ENCODE data around the gene RTTN. TPM values are rescaled to one million over a fixed set of nuclear protein-coding genes. Genes with fewer than 3 reads are reported as not detected.
A peak's percentile ranks its signal among the peaks of the same experiment; 100 is the strongest.

Gene RTTN
- total and polyA plus RNA-seq, 10 of the 15 experiments (the other 5 are each of a cell fraction or from before 2014, with no cell fraction given): 9.4 to 36.6 (median 15.7) TPM

DNA sequence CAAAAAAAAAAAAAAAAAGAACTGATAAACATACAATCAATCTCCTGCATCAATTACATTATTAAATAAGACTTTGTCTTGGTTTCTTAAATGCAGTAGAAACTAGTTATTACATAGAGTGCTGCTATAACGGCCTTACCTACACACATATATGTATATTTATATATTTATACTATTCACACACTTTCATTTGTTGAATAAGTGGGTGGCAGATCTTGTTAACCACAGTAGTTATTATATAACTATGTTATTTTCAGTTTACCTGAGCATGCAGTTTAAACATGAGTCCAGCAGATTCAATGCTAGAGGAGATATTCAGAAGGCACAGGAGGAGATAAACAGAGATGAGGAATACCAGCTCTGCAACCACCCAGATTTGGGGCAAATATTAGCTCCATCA lies 176.3 kb downstream of the RTTN start (continued):
- no peak for TF ChIP-seq BCLAF1 (IDR thresholded peaks at IDR 0.05)
- TF ChIP-seq GATAD2B (conservative IDR thresholded peaks at IDR 0.05; ENCODE audit: low read depth): no peak
- TF ChIP-seq, protein P1, sequence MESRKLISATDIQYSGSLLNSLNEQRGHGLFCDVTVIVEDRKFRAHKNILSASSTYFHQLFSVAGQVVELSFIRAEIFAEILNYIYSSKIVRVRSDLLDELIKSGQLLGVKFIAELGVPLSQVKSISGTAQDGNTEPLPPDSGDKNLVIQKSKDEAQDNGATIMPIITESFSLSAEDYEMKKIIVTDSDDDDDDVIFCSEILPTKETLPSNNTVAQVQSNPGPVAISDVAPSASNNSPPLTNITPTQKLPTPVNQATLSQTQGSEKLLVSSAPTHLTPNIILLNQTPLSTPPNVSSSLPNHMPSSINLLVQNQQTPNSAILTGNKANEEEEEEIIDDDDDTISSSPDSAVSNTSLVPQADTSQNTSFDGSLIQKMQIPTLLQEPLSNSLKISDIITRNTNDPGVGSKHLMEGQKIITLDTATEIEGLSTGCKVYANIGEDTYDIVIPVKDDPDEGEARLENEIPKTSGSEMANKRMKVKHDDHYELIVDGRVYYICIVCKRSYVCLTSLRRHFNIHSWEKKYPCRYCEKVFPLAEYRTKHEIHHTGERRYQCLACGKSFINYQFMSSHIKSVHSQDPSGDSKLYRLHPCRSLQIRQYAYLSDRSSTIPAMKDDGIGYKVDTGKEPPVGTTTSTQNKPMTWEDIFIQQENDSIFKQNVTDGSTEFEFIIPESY (IDR thresholded peaks at IDR 0.05): no peak
- no peak for TF ChIP-seq SMARCA5 (IDR thresholded peaks at IDR 0.05)
- TF ChIP-seq SKIL (IDR thresholded peaks at IDR 0.05; ENCODE audit: low read depth, poor library complexity, severe bottlenecking): no peak
- no peak for TF ChIP-seq PBX3 (IDR thresholded peaks at IDR 0.05; ENCODE audit: insufficient replicate concordance, low read depth, low read length)
- no peak for TF ChIP-seq NRF1 (conservative IDR thresholded peaks at IDR 0.05; ENCODE audit: low read depth, low read length)
- TF ChIP-seq MYC (IDR thresholded peaks at IDR 0.05; ENCODE audit: insufficient read depth, insufficient read length, insufficient replicate concordance, low read length, severe bottlenecking): no peak
- TF ChIP-seq BHLHE40 (IDR thresholded peaks at IDR 0.05; ENCODE audit: borderline replicate concordance in 1 of 2, low read depth in 2 of 2, low read length in 1 of 2): 0 out of 4 replicates have a peak, but pooled peaks of 1 of the 2 experiments have one; percentile 23
- TF ChIP-seq, protein P2, sequence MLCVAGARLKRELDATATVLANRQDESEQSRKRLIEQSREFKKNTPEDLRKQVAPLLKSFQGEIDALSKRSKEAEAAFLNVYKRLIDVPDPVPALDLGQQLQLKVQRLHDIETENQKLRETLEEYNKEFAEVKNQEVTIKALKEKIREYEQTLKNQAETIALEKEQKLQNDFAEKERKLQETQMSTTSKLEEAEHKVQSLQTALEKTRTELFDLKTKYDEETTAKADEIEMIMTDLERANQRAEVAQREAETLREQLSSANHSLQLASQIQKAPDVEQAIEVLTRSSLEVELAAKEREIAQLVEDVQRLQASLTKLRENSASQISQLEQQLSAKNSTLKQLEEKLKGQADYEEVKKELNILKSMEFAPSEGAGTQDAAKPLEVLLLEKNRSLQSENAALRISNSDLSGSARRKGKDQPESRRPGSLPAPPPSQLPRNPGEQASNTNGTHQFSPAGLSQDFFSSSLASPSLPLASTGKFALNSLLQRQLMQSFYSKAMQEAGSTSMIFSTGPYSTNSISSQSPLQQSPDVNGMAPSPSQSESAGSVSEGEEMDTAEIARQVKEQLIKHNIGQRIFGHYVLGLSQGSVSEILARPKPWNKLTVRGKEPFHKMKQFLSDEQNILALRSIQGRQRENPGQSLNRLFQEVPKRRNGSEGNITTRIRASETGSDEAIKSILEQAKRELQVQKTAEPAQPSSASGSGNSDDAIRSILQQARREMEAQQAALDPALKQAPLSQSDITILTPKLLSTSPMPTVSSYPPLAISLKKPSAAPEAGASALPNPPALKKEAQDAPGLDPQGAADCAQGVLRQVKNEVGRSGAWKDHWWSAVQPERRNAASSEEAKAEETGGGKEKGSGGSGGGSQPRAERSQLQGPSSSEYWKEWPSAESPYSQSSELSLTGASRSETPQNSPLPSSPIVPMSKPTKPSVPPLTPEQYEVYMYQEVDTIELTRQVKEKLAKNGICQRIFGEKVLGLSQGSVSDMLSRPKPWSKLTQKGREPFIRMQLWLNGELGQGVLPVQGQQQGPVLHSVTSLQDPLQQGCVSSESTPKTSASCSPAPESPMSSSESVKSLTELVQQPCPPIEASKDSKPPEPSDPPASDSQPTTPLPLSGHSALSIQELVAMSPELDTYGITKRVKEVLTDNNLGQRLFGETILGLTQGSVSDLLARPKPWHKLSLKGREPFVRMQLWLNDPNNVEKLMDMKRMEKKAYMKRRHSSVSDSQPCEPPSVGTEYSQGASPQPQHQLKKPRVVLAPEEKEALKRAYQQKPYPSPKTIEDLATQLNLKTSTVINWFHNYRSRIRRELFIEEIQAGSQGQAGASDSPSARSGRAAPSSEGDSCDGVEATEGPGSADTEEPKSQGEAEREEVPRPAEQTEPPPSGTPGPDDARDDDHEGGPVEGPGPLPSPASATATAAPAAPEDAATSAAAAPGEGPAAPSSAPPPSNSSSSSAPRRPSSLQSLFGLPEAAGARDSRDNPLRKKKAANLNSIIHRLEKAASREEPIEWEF (IDR thresholded peaks at IDR 0.05; ENCODE audit: insufficient replicate concordance, low read depth, low read length): no peak
- TF ChIP-seq ZNF217 (IDR thresholded peaks at IDR 0.05): peak; percentile 69; the same call in 1 of the 2 replicates
